HepG2 (cell line): ENCODE measurements around the gene WNT10A. TPM values are rescaled to one million over a fixed set of nuclear protein-coding genes. Genes with fewer than 3 reads are reported as not detected.

Source experiments
- CAMTA2 ChIP-seq: sonication (generic); formaldehyde crosslinking; IDR thresholded peaks from 2 replicates; pipeline ENCODE4 v1.4.0; 2020; ENCODE audit warnings: mild to moderate bottlenecking, missing genetic modification reagents, borderline replicate concordance
- ELF3 ChIP-seq: IDR thresholded peaks from 2 replicates; pipeline ENCODE4 v1.6.1; 2016; ENCODE audit warnings: missing genetic modification reagents, missing compliant biosample characterization
- LRRFIP1 ChIP-seq: sonication (generic); formaldehyde crosslinking; conservative IDR thresholded peaks from 2 replicates; pipeline ENCODE4 v1.4.0; 2020; ENCODE audit warnings: missing genetic modification reagents
- RBM39 ChIP-seq: fragments of 200-400 bp; formaldehyde crosslinking; IDR thresholded peaks from one replicate; pipeline ENCODE4 v1.6.1; 2018; ENCODE audit warnings: antibody characterized with exemption, mild to moderate bottlenecking, low read depth, low read length; ENCODE audit not compliant: poor library complexity, severe bottlenecking
- SMARCC2 ChIP-seq: fragments of 450-650 bp; IDR thresholded peaks from 2 replicates; pipeline ENCODE4 v1.6.1; 2017; ENCODE audit warnings: antibody characterized with exemption, mild to moderate bottlenecking
- THAP11 ChIP-seq: IDR thresholded peaks from 2 replicates; pipeline ENCODE4 v1.6.1; 2016; ENCODE audit warnings: missing biosample characterization, missing genetic modification reagents
- XBP1 ChIP-seq: sonication (generic); formaldehyde crosslinking; IDR thresholded peaks from 2 replicates; pipeline ENCODE4 v1.5.0; 2020; ENCODE audit warnings: missing genetic modification reagents
- ZBTB43 ChIP-seq: sonication (generic); formaldehyde crosslinking; conservative IDR thresholded peaks from 2 replicates; pipeline ENCODE4 v1.4.0; 2020; ENCODE audit warnings: missing genetic modification reagents
- ZFP82 ChIP-seq: sonication (generic); formaldehyde crosslinking; IDR thresholded peaks from 2 replicates; pipeline ENCODE4 v1.5.1; 2020; ENCODE audit warnings: mild to moderate bottlenecking, missing genetic modification reagents, borderline replicate concordance
- ZFYVE20 ChIP-seq: sonication (generic); formaldehyde crosslinking; IDR thresholded peaks from 2 replicates; pipeline ENCODE4 v1.8.0; 2023; ENCODE audit warnings: low read depth, mild to moderate bottlenecking, moderate library complexity, missing genetic modification reagents, borderline replicate concordance
- ZNF138 ChIP-seq: sonication (generic); formaldehyde crosslinking; IDR thresholded peaks from 2 replicates; pipeline ENCODE4 v1.5.0; 2020; ENCODE audit warnings: mild to moderate bottlenecking, low read depth, missing genetic modification reagents
- ZNF30 ChIP-seq: sonication (generic); formaldehyde crosslinking; IDR thresholded peaks from 2 replicates; pipeline ENCODE4 v1.5.0; 2020; ENCODE audit warnings: mild to moderate bottlenecking, missing genetic modification reagents
- ZNF337 ChIP-seq: sonication (generic); formaldehyde crosslinking; IDR thresholded peaks from 2 replicates; pipeline ENCODE4 v1.5.1; 2020; ENCODE audit warnings: missing genetic modification reagents, low read depth, mild to moderate bottlenecking, borderline replicate concordance
- ZNF343 ChIP-seq: sonication (generic); formaldehyde crosslinking; IDR thresholded peaks from 2 replicates; pipeline ENCODE4 v1.4.0; 2020; ENCODE audit warnings: mild to moderate bottlenecking, missing genetic modification reagents
- ZSCAN21 ChIP-seq: sonication (generic); formaldehyde crosslinking; IDR thresholded peaks from 2 replicates; pipeline ENCODE4 v1.8.0; 2022; ENCODE audit warnings: mild to moderate bottlenecking, missing genetic modification reagents, moderate library complexity, borderline replicate concordance
- polyA plus RNA-seq, 8 experiments: library from polyadenylated mRNA; depleted of rRNA in 3 of 8; stranded (reverse) in 7 of 8; unstranded in 1 of 8; fragments of >200 nt; fragmentation: Illumina TruSeq in 4 of 8; extraction: Trizol in 4 of 8; gene quantifications; 2 replicates each; pipeline versions ENCODE4 v1.2.1 to v1.2.3, GENCODE V29; 2011 to 2016; ENCODE audit warnings: low read depth in 4 of 8, missing spikeins in 1 of 8, mixed read lengths in 1 of 8; ENCODE audit not compliant: insufficient read depth in 1 of 8
- total RNA-seq, 5 experiments: library from RNA; depleted of rRNA; stranded (reverse); fragments of >200 nt; fragmentation: Illumina TruSeq; extraction: Trizol; gene quantifications; 2 replicates each; pipeline ENCODE4 v1.2.3, GENCODE V29; 2016; ENCODE audit warnings: low read depth in 1 of 5
- TF ChIP-seq, protein P1 (sequence below): sonication (generic); formaldehyde crosslinking; IDR thresholded peaks from 2 replicates; pipeline ENCODE4 v1.8.0; 2022; ENCODE audit warnings: mild to moderate bottlenecking, missing genetic modification reagents, borderline replicate concordance
- TF ChIP-seq, protein P2 (sequence below): sonication (generic); formaldehyde crosslinking; IDR thresholded peaks from 2 replicates; pipeline ENCODE4 v1.5.0; 2020; ENCODE audit warnings: missing genetic modification reagents
- TF ChIP-seq, protein P3 (sequence below): sonication (generic); formaldehyde crosslinking; IDR thresholded peaks from 2 replicates; pipeline ENCODE4 v1.4.0; 2020; ENCODE audit warnings: mild to moderate bottlenecking, missing genetic modification reagents

Gene WNT10A
- total and polyA plus RNA-seq, 2 of the 13 experiments (the other 11 are each of a cell fraction or from before 2014, with no cell fraction given), result 0.03 TPM; not detected in 1

DNA sequence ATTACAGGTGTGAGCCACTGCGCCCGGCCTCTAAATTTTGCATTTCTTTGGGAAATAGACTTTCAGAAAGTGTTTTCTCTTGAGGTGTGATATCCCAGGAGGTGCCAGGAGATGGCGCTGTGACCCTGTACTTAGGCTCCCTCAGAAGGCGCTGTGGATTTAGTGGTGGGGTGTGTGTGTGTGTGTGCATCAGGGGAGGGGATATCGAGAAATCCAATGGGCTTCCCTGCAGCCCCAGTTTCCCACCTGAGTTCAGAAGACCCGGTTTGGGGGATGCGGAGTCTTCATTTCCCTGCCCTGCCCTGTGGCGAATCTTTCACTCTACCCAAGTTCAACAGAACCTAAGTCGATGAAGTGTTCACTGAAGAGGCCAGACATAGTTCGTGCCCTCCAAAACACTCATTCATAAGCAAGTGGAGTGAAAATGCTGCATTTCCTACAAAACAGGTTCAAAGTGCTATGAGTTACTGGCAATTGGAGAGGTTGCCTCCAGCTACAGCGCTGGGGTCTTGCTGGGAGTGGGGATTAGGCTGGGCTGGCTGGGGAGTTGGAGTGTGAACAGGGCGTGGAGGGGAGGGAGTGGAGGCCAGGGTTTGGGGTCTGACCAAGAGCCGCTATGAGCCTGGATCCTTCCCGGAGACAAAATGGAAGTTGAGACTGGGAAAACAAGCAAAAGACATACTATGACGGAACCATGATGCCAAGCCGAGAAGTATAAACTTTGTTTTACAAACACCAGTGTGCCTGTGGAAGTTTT is 27.6 kb upstream of the WNT10A start (continued):
- TF ChIP-seq ZNF337 (CRISPR knock-in tag), result no peak
- TF ChIP-seq, protein P1, sequence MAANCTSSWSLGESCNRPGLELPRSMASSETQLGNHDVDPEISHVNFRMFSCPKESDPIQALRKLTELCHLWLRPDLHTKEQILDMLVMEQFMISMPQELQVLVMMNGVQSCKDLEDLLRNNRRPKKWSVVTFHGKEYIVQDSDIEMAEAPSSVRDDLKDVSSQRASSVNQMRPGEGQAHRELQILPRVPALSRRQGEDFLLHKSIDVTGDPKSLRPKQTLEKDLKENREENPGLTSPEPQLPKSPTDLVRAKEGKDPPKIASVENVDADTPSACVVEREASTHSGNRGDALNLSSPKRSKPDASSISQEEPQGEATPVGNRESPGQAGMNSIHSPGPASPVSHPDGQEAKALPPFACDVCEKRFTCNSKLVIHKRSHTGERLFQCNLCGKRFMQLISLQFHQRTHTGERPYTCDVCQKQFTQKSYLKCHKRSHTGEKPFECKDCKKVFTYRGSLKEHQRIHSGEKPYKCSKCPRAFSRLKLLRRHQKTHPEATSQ, result no peak
- TF ChIP-seq, protein P2, sequence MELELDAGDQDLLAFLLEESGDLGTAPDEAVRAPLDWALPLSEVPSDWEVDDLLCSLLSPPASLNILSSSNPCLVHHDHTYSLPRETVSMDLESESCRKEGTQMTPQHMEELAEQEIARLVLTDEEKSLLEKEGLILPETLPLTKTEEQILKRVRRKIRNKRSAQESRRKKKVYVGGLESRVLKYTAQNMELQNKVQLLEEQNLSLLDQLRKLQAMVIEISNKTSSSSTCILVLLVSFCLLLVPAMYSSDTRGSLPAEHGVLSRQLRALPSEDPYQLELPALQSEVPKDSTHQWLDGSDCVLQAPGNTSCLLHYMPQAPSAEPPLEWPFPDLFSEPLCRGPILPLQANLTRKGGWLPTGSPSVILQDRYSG, result no peak
- no peak for TF ChIP-seq ELF3 (CRISPR knock-in tag)
- TF ChIP-seq, protein P3, sequence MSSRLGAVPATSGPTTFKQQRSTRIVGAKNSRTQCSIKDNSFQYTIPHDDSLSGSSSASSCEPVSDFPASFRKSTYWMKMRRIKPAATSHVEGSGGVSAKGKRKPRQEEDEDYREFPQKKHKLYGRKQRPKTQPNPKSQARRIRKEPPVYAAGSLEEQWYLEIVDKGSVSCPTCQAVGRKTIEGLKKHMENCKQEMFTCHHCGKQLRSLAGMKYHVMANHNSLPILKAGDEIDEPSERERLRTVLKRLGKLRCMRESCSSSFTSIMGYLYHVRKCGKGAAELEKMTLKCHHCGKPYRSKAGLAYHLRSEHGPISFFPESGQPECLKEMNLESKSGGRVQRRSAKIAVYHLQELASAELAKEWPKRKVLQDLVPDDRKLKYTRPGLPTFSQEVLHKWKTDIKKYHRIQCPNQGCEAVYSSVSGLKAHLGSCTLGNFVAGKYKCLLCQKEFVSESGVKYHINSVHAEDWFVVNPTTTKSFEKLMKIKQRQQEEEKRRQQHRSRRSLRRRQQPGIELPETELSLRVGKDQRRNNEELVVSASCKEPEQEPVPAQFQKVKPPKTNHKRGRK (CRISPR knock-in tag), result no peak
- no peak for TF ChIP-seq ZNF30 (CRISPR knock-in tag)
- TF ChIP-seq ZFP82 (CRISPR knock-in tag), result no peak
- TF ChIP-seq SMARCC2, result 0 out of 2 replicates have a peak, but pooled peaks have one; percentile 13
- TF ChIP-seq THAP11 (CRISPR knock-in tag), result peak; percentile 27; the same call in 1 of the 2 replicates
- TF ChIP-seq RBM39, result no peak
- TF ChIP-seq ZNF138 (CRISPR knock-in tag), result no peak
- no peak for TF ChIP-seq ZSCAN21 (CRISPR knock-in tag)
- no peak for TF ChIP-seq ZFYVE20 (CRISPR knock-in tag)
- no peak for TF ChIP-seq ZNF343 (CRISPR knock-in tag)
- TF ChIP-seq XBP1 (CRISPR knock-in tag), result no peak
- TF ChIP-seq ZBTB43, result 0 out of 2 replicates have a peak, but pooled peaks have one; percentile 23
- TF ChIP-seq CAMTA2 (CRISPR knock-in tag), result no peak
- TF ChIP-seq LRRFIP1 (CRISPR knock-in tag), result no peak
